SK-N-SH (cell line): ENCODE data around the gene BRAT1. TPM values are rescaled to one million over a fixed set of nuclear protein-coding genes. Genes with fewer than 3 reads are reported as not detected.

ENCODE experiments used
- CTCF ChIA-PET: fragments of 300-600, 350-600 bp; formaldehyde crosslinking; extraction: SDS; loops from one replicate; lab custom pipeline; 2021; lab: Yijun Ruan, JAX
- POLR2A ChIA-PET: fragments of 350-600 bp; sonication (Branson Sonifier 250); formaldehyde crosslinking; extraction: SDS; loops from one replicate; lab custom pipeline; 2020; ENCODE audit warnings: antibody characterized with exemption, inconsistent platforms; lab: Yijun Ruan, JAX
- DNase-seq: peaks from one replicate; pipeline ENCODE4 v3.0.0; 2012
- H2AFZ ChIP-seq: fragments of 200-600 bp; sonication (generic); 2 replicates; pipeline ENCODE4 v1.8.1; 2016; ENCODE audit warnings: antibody characterized with exemption, mild to moderate bottlenecking, low read depth
- H3F3A ChIP-seq: fragments of 200-600 bp; sonication (generic); replicated peaks from 2 replicates; pipeline ENCODE3; 2016; ENCODE audit warnings: antibody characterized with exemption, mild to moderate bottlenecking; ENCODE audit not compliant: insufficient read depth
- H3K27ac ChIP-seq, 2 experiments: fragments of 200-500 bp in 1 of 2; fragments of 200-600 bp in 1 of 2; sonication (Bioruptor generic) in 1 of 2; sonication (generic), shearing (Covaris generic) in 1 of 2; 2 replicates each; pipeline versions ENCODE4 v1.5.1 to v1.6.1; 2014 to 2016; ENCODE audit warnings: low read depth in 2 of 2, inconsistent platforms in 1 of 2, low read length in 1 of 2, mild to moderate bottlenecking in 1 of 2, mixed read lengths in 1 of 2
- H3K27me3 ChIP-seq: fragments of 200-600 bp; sonication (generic), shearing (Covaris generic); 2 replicates; pipeline ENCODE4 v1.6.1; 2016; ENCODE audit warnings: mixed run types; ENCODE audit not compliant: insufficient read depth
- H3K36me3 ChIP-seq, 2 experiments: fragments of 200-500 bp in 1 of 2; fragments of 200-600 bp in 1 of 2; sonication (Bioruptor generic) in 1 of 2; sonication (generic) in 1 of 2; replicated peaks in 1 of 2; 2 replicates each; pipeline versions ENCODE3 to v1.5.1; 2014 to 2016; ENCODE audit warnings: low read length in 1 of 2, mild to moderate bottlenecking in 1 of 2; ENCODE audit not compliant: insufficient read depth in 2 of 2, control insufficient read depth in 1 of 2
- H3K4me1 ChIP-seq, 2 experiments: fragments of 200-500 bp in 1 of 2; fragments of 200-600 bp in 1 of 2; sonication (Bioruptor generic) in 1 of 2; sonication (generic), shearing (Covaris generic) in 1 of 2; 2 replicates each; pipeline versions ENCODE4 v1.5.1 to v1.6.1; 2014 to 2016; ENCODE audit warnings: low read depth in 1 of 2, low read length in 1 of 2, mixed run types in 1 of 2; ENCODE audit not compliant: insufficient read depth in 2 of 2, control insufficient read depth in 1 of 2
- H3K4me2 ChIP-seq: fragments of 200-600 bp; sonication (generic), shearing (Covaris generic); 2 replicates; pipeline ENCODE4 v1.6.1; 2017; ENCODE audit warnings: mixed run types
- H3K4me3 ChIP-seq, 2 experiments: fragments of 200-500 bp in 1 of 2; fragments of 200-600 bp in 1 of 2; sonication (Bioruptor generic) in 1 of 2; sonication (generic), shearing (Covaris generic) in 1 of 2; 2 replicates each; pipeline versions ENCODE4 v1.5.1 to v1.8.1; 2014 to 2016; ENCODE audit warnings: low read depth in 2 of 2, inconsistent platforms in 1 of 2, low read length in 1 of 2, mild to moderate bottlenecking in 1 of 2, mixed read lengths in 1 of 2, moderate library complexity in 1 of 2
- H3K79me2 ChIP-seq: fragments of 200-600 bp; sonication (generic); 2 replicates; pipeline ENCODE4 v1.8.1; 2017; ENCODE audit warnings: mild to moderate bottlenecking; ENCODE audit not compliant: insufficient read depth
- H3K9ac ChIP-seq: fragments of 200-600 bp; sonication (generic); 2 replicates; pipeline ENCODE4 v1.6.1; 2017; ENCODE audit warnings: mixed run types
- H3K9me2 ChIP-seq: fragments of 200-600 bp; sonication (generic); 2 replicates; pipeline ENCODE4 v1.6.1; 2017; ENCODE audit warnings: mixed run types
- H3K9me3 ChIP-seq: fragments of 200-600 bp; sonication (generic); 2 replicates; pipeline ENCODE4 v1.6.1; 2017; ENCODE audit warnings: mixed run types, mild to moderate bottlenecking, moderate library complexity
- H4K20me1 ChIP-seq: fragments of 200-600 bp; sonication (generic); 2 replicates; pipeline ENCODE4 v1.6.1; 2017; ENCODE audit warnings: mild to moderate bottlenecking, mixed run types; ENCODE audit not compliant: insufficient read depth
- ELF1 ChIP-seq: IDR thresholded peaks from 2 replicates; pipeline ENCODE4 v1.4.0; 2012
- EP300 ChIP-seq, 2 experiments: IDR thresholded peaks; 2 replicates each; pipeline versions ENCODE4 v1.4.0 to v1.6.1; 2012; ENCODE audit warnings: borderline replicate concordance in 1 of 2, low read depth in 1 of 2, low read length in 1 of 2
- EZH2phosphoT487 ChIP-seq: fragments of 200-600 bp; sonication (generic); IDR thresholded peaks from 2 replicates; pipeline ENCODE4 v1.6.1; 2017; ENCODE audit warnings: low read depth, mixed run types, mild to moderate bottlenecking, antibody characterized with exemption, moderate library complexity, borderline replicate concordance
- FOSL2 ChIP-seq: IDR thresholded peaks from 2 replicates; pipeline ENCODE4 v1.4.0; 2012; ENCODE audit warnings: low read depth, mild to moderate bottlenecking, moderate library complexity, borderline replicate concordance
- FOXJ3 ChIP-seq: sonication (generic); formaldehyde crosslinking; IDR thresholded peaks from 2 replicates; pipeline ENCODE4 v1.5.1; 2020; ENCODE audit warnings: mild to moderate bottlenecking, missing genetic modification reagents
- GABPA ChIP-seq: IDR thresholded peaks from 2 replicates; pipeline ENCODE4 v1.4.0; 2012; ENCODE audit warnings: low read depth, mild to moderate bottlenecking
- GATA2 ChIP-seq: sonication (generic); formaldehyde crosslinking; IDR thresholded peaks from 2 replicates; pipeline ENCODE4 v1.5.0; 2020; ENCODE audit warnings: mild to moderate bottlenecking, missing genetic modification reagents
- JUND ChIP-seq: IDR thresholded peaks from 2 replicates; pipeline ENCODE4 v1.4.0; 2012
- MEF2A ChIP-seq: IDR thresholded peaks from 2 replicates; pipeline ENCODE4 v1.4.0; 2012; ENCODE audit warnings: low read depth, borderline replicate concordance
- NRF1 ChIP-seq: IDR thresholded peaks from 2 replicates; pipeline ENCODE4 v1.6.1; 2012; ENCODE audit warnings: low read depth, mild to moderate bottlenecking, low read length
- RFX5 ChIP-seq: IDR thresholded peaks from 2 replicates; pipeline ENCODE4 v1.6.1; 2012; ENCODE audit warnings: mild to moderate bottlenecking, improper control_type of control experiment, low read length
- RXRA ChIP-seq: IDR thresholded peaks from 2 replicates; pipeline ENCODE4 v1.4.0; 2012; ENCODE audit warnings: low read depth, mild to moderate bottlenecking, borderline replicate concordance
- TCF12 ChIP-seq: IDR thresholded peaks from 2 replicates; pipeline ENCODE4 v1.4.0; 2012
- TEAD4 ChIP-seq: IDR thresholded peaks from 2 replicates; pipeline ENCODE4 v1.4.0; 2012; ENCODE audit warnings: mild to moderate bottlenecking, borderline replicate concordance; ENCODE audit not compliant: insufficient read depth
- YY1 ChIP-seq: IDR thresholded peaks from 2 replicates; pipeline ENCODE4 v1.4.0; 2012; ENCODE audit warnings: low read depth, mild to moderate bottlenecking
- WGBS: methylation state at CpG from one replicate; pipeline ENCODE4 v1.1.6; 2017; ENCODE audit warnings: low lambda C conversion rate; 5-methylcytosine and 5-hydroxymethylcytosine counted together
- polyA plus RNA-seq, 3 experiments: library from polyadenylated mRNA; depleted of rRNA; stranded (reverse); fragments of >200 nt; gene quantifications; 2 replicates each; pipeline ENCODE4 v1.2.3, GENCODE V29; 2012
- TF ChIP-seq, protein P1 (sequence below): IDR thresholded peaks from 2 replicates; pipeline ENCODE4 v1.4.0; 2012; ENCODE audit warnings: low read depth
- TF ChIP-seq, protein P2 (sequence below): fragments of 150-350 bp; IDR thresholded peaks from 2 replicates; pipeline ENCODE4 v1.6.1; 2017; ENCODE audit warnings: antibody characterized with exemption, low read length, low read depth, borderline replicate concordance
- TF ChIP-seq, protein P3 (sequence below): IDR thresholded peaks from 2 replicates; pipeline ENCODE4; 2012

BRAT1 gene
- polyA plus RNA-seq, 1 of the 3 experiments (the other 2 are of a cell fraction) = 36.2 TPM

DNA sequence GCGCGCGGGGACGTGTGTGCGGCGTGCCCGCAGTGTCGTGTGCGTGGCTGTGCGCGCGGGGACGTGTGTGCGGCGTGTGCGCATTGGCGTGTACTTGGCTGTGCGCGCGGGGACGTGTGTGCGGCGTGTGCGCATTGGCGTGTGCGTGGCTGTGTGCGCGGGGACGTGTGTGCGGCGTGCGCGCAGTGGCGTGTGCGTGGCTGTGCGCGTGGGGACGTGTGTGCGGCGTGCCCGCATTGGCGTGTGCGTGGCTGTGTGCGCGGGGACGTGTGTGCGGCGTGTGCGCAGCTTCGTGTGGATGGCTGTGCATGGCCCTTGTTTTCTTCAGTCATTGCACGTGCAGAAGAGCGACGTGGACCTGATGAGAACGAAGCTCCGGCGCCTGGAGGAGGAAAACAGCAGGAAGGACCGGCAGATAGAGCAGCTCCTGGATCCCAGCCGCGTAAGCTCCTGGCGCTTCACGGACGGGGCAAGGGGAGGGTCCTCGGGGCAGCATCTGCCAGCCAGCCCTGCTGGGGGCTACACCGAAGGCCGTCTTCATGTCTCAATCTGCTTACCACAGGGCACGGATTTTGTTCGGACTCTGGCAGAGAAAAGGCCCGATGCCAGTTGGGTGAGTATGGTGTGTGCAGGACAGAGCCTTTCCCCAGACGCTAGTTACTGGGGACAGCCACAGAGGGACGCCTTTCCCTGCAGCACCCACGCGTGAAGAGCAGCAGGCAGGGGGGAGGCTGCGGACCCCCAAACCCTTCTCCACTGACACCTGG is 22.8 kb upstream of the BRAT1 start:
- no peaks in the 10 kb centered on the region for H4K20me1 ChIP-seq
- ChIA-PET CTCF (interaction anchor here (1.8 kb wide), 1 partner anchor 103 kb away, joined by 4 read pairs; no protein-coding TSS in a partner anchor), POLR2A (no interaction called here)
- WGBS = 96% methylated on average over 72 of the region's 73 CpGs
- no peaks in the 10 kb centered on the region for H3F3A ChIP-seq
- H3K4me2 ChIP-seq = no peak overlapping the region
- no peaks in the 10 kb centered on the region for H3K27me3 ChIP-seq
- no peaks in the 10 kb centered on the region for H3K9me2 ChIP-seq
- no peak overlapping the region for H3K4me3 ChIP-seq
- H3K9ac ChIP-seq = no peak overlapping the region
- H2AFZ ChIP-seq = no peak overlapping the region
- no peaks in the 10 kb centered on the region for H3K4me1 ChIP-seq
- no peak for TF ChIP-seq RXRA
- TF ChIP-seq ELF1 = no peak
- peaks cover 4 to 24% of the 10 kb centered on the region in 2 experiments for H3K36me3 ChIP-seq
- no peaks in the 10 kb centered on the region for H3K9me3 ChIP-seq
- no peak for DNase-seq
- H3K27ac ChIP-seq = no peak overlapping the region
- H3K79me2 ChIP-seq = no peaks in the 10 kb centered on the region

DNA sequence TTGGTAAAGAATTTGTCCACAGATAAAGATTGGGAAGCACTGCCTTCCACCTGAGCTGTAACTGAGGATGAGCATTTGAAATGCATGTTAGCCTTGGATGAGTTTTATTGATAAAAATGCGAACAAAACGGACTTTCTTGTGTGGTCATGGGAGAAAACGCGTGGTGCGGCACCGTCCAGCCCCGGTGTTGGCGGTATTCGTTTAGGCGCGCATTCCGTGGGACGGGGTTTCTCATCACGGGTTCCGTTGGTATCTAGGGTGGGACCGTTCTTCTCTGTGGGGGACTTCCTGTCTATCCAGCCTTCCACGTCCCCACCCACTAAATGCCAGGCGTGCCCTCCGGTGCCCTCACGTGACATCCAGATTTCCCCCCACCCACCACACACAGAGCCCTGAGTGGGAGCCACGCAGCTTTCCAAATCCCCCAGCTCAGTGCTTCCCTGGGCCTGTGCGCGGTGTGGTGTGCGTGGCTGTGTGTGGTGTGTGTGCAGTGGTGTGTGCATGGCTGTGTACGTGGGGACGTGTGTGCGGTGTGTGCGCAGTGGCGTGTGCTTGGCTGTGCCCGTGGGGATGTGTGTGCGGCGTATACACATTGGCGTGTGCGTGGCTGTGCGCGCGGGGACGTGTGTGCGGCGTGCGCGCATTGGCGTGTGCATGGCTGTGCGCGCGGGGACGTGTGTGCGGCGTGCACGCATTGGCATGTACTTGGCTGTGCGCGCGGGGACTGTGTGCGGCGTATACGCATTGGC is 21.6 kb upstream of the BRAT1 start:
- TF ChIP-seq TCF12 (no peak), JUND (no peak), FOSL2 (no peak), GABPA (no peak), TEAD4 (no peak), EP300 (IDR thresholded peaks at IDR 0.05; ENCODE audit: borderline replicate concordance in 1 of 2, low read depth in 1 of 2, low read length in 1 of 2) (no peak), EZH2phosphoT487 (no peak)

DNA sequence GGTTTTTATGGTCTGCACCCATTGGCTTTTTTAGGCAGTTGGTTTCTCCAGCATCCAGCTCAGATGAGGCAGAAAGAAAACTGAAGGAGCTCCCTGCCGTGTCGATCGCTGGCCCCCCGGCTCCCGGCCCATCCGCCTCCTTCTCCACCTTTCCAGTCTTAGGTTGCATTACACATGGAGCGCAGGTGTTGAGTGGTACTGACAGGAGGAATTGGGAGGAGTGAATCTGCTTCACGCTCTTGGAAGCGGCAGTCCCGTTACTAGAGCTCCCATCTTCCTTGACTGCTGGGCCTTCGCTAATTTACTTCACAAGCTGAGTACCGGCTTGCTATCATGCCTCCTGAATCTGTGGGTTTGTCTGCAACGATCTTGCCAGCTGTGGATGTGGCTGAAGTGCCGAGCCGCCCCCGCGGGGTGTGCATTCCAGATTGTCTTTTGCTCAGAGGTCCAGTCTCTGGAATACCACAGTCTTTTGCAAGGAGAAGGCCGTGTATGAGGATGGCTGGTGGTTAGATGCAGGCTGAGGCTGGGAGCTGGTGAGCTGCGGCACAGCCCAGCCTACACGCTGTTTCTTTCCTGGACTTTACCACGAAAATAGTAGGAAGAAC is 20.5 kb upstream of the BRAT1 start:
- Histone ChIP-seq H3K4me3 (no peak overlapping the region), H3K79me2 (0 out of 2 replicates have a peak, but pooled peaks cover under 1% of the 10 kb centered on the region), H3K4me2 (no peak overlapping the region), H2AFZ (no peak overlapping the region), H3K36me3 (peaks cover 4 to 27% of the 10 kb centered on the region in 2 experiments), H3K4me1 (no peaks in the 10 kb centered on the region), H3K9ac (no peak overlapping the region), H3F3A (no peaks in the 10 kb centered on the region), H3K27me3 (no peaks in the 10 kb centered on the region), H3K27ac (no peak overlapping the region), H3K9me3 (no peaks in the 10 kb centered on the region), H3K9me2 (no peaks in the 10 kb centered on the region), H4K20me1 (no peaks in the 10 kb centered on the region)
- 93% methylated on average over 21 of the region's 21 CpGs for WGBS
- POLR2A ChIA-PET = no interaction called here
- CTCF ChIA-PET = interaction anchor here (1.5 to 2.7 kb wide), 2 partner anchors 9 to 13 kb away, joined by 4 to 10 read pairs; no protein-coding TSS in a partner anchor
- DNase-seq = no peak
- TF ChIP-seq, protein P1, sequence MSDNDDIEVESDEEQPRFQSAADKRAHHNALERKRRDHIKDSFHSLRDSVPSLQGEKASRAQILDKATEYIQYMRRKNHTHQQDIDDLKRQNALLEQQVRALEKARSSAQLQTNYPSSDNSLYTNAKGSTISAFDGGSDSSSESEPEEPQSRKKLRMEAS = no peak
- no peak for TF ChIP-seq YY1
- no peak for TF ChIP-seq FOXJ3
- TF ChIP-seq RFX5 = no peak
- TF ChIP-seq, protein P2, sequence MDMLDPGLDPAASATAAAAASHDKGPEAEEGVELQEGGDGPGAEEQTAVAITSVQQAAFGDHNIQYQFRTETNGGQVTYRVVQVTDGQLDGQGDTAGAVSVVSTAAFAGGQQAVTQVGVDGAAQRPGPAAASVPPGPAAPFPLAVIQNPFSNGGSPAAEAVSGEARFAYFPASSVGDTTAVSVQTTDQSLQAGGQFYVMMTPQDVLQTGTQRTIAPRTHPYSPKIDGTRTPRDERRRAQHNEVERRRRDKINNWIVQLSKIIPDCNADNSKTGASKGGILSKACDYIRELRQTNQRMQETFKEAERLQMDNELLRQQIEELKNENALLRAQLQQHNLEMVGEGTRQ = no peak
- TF ChIP-seq FOSL2 = no peak
- TF ChIP-seq, protein P3, sequence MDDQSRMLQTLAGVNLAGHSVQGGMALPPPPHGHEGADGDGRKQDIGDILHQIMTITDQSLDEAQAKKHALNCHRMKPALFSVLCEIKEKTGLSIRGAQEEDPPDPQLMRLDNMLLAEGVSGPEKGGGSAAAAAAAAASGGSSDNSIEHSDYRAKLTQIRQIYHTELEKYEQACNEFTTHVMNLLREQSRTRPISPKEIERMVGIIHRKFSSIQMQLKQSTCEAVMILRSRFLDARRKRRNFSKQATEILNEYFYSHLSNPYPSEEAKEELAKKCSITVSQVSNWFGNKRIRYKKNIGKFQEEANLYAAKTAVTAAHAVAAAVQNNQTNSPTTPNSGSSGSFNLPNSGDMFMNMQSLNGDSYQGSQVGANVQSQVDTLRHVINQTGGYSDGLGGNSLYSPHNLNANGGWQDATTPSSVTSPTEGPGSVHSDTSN = no peak
- TF ChIP-seq EZH2phosphoT487 = no peak
- no peak for TF ChIP-seq NRF1
- no peak for TF ChIP-seq GATA2 (CRISPR knock-in tag)
- TF ChIP-seq MEF2A = no peak
- TF ChIP-seq ELF1 = no peak

More for the DNA sequence above, 21.6 kb upstream of the BRAT1 start:
- H3F3A ChIP-seq = no peaks in the 10 kb centered on the region
- H3K9me3 ChIP-seq = no peaks in the 10 kb centered on the region
- no peak overlapping the region for H3K4me2 ChIP-seq
- no peak for DNase-seq
- H4K20me1 ChIP-seq = no peaks in the 10 kb centered on the region
- 92% methylated on average over 56 of the region's 56 CpGs for WGBS
- no peaks in the 10 kb centered on the region for H3K9me2 ChIP-seq
- H3K9ac ChIP-seq = no peak overlapping the region
- H3K4me1 ChIP-seq = no peaks in the 10 kb centered on the region
- H3K27ac ChIP-seq = no peak overlapping the region
- no peaks in the 10 kb centered on the region for H3K27me3 ChIP-seq
- ChIA-PET POLR2A (no interaction called here), CTCF (interaction anchor here (1.5 to 2.7 kb wide), 2 partner anchors 10 to 14 kb away, joined by 4 to 10 read pairs; no protein-coding TSS in a partner anchor)
- no peak overlapping the region for H3K4me3 ChIP-seq
- no peaks in the 10 kb centered on the region for H3K79me2 ChIP-seq
- peaks cover 4 to 25% of the 10 kb centered on the region in 2 experiments for H3K36me3 ChIP-seq
- H2AFZ ChIP-seq = no peak overlapping the region
